Stimulated activated CD4-positive, alpha-beta T cell treated with anti-CD3 and anti-CD28 coated beads, Interleukin-12 subunit alpha, Interleukin-12 subunit beta, amount 100 ng/mL, for 4 hours (primary cell): Measurements from ENCODE around the gene PRKN.

ENCODE experiments used
- DNase-seq: peaks from one replicate; pipeline ENCODE4 v3.0.0-alpha.2; 2020

Gene PRKN

DNA sequence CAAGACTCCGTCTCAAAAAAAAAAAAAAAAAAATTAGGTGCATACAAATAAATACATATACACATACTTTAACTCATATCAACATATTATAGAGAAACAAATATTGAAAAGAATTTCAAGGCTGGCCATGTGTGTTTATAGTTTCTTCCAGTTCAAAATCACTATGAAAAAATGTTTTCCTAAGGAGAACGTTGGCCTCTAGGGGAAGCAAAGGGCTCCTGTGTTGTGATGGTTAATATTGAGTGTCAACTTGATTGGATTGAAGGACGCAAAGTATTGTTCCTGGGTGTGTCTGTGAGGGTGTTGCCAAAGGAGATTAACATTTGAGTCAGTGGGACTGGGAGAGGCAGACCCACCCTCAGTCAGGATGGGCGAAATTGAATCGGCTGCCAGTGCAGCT is 1271.7 kb downstream of the PRKN start:
- DNase-seq = no peak

GRCh38 chr6:161453558-161453957 is 1274.0 kb downstream of the PRKN start:
- no peak for DNase-seq

DNA sequence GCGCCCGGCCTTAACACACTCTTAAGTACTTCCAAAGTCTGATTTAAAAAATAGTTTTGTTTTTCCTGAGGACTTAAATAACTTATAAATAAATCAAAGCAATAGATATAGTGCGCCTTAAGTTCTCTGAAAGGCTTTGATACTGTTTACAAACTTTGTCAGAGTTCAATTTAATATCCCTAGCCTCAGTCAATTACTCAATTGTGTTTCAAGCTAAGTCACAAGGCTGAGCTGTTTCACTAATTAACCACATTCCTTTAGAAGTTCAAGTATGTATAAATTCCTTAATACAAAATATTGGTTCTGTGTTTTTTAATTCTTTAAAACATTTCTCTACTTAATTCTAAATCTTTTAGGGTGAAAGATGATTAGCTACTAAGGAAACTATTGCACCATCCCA is 1275.3 kb downstream of the PRKN start:
- no peak for DNase-seq

DNA sequence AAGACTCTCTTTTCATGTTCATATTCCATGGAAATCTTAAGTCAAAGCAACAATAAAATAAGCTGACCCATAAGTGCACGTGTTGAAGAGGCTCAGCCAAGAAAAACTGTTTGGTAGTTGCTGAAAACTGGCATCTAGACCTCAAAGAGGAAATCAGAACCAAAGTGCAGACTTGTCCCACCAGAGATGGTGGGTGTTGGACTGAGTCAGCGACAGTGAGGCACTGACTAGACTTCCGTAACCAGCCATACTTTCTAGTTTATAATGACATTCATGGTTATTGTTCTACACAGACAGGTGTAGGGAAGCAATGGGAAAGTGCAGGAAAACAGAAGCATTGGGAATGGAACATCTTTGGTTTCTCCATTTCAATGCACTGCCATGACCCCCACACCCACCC is 1278.0 kb downstream of the PRKN start:
- DNase-seq = no peak

DNA sequence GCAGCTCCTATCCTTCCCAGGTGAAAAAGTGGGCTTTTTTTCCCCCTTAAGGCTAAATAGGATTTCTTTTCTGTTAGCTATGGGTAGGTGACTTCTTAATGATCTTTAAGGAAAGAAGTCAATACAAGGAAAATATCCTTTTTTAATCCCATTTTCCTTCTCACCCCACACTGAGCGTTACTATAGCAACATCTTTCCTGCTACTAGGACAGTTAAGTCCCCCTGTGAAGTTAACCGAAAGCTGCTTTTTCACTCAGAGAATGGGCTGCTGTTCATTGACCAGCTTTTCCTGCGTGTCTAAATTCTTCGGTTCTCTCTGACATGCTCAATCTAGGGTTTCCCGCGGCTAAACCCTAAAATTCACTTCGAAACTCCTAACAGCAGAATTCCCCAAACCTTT is 1280.6 kb downstream of the PRKN start:
- no peak for DNase-seq

DNA sequence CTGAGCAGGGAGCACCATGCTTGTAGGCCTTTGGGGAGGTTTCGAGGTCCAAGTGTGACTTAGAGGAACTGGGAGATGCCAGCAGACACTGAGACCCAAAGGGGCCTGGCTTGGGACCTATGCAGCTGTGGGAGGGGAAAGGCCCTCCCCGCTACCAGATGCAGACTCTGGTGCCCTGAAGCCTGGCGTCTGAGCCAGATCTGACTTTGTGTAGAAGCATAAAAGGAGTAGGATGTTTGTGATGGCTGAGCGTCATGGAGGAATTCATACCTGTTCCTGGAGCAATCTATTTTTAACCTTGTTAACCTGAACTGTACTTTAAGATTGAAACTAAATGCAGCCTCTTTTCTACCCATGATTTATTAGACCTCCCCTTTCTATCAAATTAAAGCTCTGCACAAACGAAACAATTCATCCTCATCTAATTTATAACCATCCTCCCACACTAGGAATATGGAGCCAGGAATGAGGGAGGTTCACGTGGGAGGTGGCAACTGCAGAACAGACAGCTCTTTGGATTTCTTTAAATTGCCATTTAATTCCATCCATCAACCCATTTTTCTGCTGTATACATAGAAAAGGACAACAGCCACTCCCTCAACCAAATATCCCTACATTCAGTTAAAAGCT is 1281.2 kb downstream of the PRKN start:
- DNase-seq = no peak

GRCh38 chr6:161445021-161445799 is 1282.4 kb downstream of the PRKN start:
- no peak for DNase-seq

GRCh38 chr6:161444464-161444863 is 1283.1 kb downstream of the PRKN start:
- no peak for DNase-seq

GRCh38 chr6:161443848-161444247 is 1283.7 kb downstream of the PRKN start:
- no peak for DNase-seq

DNA sequence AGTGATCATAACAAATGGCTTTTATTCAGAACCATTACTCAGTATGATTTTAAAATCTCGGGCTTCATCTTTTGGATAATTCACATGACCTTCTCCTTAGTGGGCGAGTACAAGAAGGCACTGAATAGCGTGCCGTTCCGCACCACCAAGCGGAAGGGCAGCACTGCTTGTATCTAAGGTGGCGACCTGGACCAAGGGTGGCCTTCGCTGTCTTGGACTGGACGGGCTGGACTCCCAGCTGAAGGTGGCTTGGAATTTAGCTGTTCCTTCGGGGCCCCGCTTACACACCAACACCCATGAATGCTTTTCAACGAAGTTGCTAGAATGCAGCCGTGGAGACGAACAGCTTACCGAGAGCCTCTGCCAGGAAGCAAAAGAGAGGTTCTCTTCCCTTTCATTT is 1285.1 kb downstream of the PRKN start:
- DNase-seq = no peak

GRCh38 chr6:161440299-161440698 is 1287.3 kb downstream of the PRKN start:
- DNase-seq = no peak

GRCh38 chr6:161439093-161439492 is 1288.5 kb downstream of the PRKN start:
- DNase-seq = no peak

GRCh38 chr6:161438430-161439030 is 1289.0 kb downstream of the PRKN start:
- no peak for DNase-seq

GRCh38 chr6:161437851-161438250 is 1289.7 kb downstream of the PRKN start:
- no peak for DNase-seq

- no peak for DNase-seq
Measured at GRCh38 chr6:161436106-161436876, 1291.3 kb downstream of the PRKN start.

DNA sequence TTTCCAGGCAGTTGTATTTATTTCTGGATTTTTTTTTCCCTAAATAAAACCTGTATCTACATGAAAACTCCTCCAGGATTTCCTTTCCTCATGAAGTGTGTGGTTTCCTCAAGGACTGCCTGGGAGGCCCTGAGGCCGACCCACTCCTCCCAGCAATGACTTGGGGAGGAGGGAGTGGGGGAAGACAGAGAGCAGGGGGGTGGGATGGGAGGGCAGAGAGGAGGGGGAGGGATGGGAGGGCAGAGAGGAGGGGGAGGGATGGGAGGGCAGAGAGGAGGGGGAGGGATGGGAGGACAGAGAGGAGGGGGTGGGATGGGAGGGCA is 1291.9 kb downstream of the PRKN start:
- DNase-seq = no peak

GRCh38 chr6:161434921-161435747 is 1292.4 kb downstream of the PRKN start:
- DNase-seq = no peak

- DNase-seq = no peak
Measured at GRCh38 chr6:161434350-161434749, 1293.2 kb downstream of the PRKN start.

DNA sequence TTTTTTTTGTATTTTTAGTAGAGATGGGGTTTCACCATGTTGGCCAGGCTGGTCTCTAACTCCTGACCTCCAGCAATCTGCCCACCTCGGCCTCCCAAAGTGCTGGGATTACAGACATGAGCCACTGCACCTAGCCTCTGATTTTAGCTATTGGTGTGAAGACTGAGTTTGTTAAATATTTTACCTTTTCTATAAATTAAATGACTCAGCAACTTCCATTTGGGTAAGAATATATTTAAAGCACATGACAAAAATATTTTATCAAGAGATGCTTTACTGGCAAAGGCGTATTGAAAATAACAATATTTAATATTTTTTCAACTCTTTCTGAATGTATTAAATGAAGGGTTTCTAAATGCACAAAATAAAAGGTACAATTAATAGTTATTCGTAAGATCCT is 1295.0 kb downstream of the PRKN start:
- DNase-seq = no peak

DNA sequence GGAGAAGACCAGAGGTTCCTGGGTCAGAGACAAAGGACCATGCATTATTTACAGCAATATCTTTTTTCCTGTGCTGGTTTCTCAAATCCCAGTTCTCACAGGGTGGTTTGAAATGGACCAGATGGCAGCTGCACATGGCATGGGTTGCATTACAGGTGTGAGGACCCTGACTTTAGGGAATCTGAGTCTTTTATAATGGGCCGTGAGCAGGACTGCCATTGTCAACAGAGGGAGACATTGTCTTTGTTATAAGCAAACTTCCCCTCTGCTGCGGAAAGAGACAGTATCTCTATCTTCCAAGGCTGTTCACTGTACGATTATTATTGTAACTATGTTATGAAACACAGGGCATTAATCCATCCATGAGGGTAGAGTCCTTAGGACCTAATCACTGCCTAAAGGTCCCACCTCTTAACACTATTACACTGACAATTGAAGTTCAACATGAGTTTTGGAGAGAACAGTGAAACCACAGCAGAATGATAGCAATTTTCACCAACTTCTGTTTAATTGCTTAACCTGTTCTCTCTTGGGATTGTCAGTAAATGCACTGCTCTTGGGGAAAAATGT is 1297.6 kb downstream of the PRKN start:
- DNase-seq = no peak

DNA sequence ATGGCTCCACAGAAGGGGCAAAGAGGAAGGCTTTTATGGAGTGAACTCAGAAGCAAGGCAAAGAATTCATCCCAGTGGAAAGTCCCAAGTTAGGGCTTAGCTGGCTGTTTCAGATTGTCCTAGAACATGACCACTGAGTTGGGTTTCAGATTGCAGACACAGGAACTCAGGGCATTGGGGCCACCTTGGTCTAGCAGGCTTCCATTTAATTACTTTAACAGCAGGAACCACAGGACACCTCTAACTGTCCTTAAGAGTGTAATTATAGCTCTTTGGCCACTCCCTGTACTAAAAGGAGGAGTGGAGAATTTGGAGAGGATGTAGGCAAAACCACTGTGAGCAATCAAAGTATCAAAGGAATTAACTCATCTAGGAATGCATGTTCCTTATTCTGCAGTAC is 1303.1 kb downstream of the PRKN start:
- no peak for DNase-seq
